SHP77 treated with DMSO at 0.1 percent for 48 hours (cell line): ENCODE results near the gene TRIM26.
"Not testable (repeated sequence)": the region's sequence is repeated elsewhere in the genome, so short reads cannot be mapped to it uniquely, and the experiment has no call there.

Experiments
- DNase-seq: peaks from one replicate; lab custom pipeline; 2025; lab: John Stamatoyannopoulos, UW

Gene TRIM26

DNA sequence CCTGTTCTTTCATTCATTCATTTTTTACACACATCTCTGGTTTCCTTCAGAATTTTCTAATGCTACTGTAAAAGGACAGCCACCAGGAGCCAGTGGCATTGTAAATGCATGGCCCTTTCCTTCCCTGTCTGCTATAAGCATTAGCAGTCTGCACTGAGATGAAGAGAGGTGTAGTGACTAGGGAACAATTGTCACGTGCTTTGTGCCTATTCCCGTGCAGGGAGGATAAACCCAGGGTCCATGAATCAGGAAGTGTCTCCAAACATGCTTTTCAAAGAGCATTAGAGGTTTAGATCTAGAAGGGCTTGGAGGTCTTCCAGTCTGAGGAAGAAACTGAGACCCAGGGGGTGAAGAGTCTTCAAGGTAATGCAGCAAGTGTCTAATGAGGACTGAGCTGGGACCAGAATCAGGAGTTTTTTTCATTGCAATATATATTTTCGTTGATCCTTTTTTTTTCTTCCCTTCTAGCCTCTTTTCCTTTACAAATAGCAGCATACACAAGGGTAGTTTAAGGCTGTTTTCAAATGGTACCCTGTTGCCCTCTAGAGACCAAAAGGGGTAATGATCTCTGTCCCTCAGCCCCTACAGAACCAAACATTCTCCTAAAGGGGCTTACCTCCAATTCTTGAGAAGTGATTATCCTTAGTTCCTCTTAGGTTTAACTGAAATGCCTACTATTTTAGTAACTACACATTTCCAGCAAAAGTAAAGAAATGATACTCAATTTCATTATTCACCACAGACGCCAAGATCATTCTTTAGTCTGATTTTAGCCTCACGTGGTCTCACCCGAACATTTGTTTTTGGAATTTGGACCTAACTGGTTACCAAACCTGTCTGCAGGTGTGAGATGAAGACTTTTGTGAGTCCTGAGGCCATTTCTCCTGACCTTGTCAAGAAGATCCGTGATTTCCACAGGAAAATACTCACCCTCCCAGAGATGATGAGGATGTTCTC is 43.3 kb downstream of the TRIM26 start:
- no peak for DNase-seq

DNA sequence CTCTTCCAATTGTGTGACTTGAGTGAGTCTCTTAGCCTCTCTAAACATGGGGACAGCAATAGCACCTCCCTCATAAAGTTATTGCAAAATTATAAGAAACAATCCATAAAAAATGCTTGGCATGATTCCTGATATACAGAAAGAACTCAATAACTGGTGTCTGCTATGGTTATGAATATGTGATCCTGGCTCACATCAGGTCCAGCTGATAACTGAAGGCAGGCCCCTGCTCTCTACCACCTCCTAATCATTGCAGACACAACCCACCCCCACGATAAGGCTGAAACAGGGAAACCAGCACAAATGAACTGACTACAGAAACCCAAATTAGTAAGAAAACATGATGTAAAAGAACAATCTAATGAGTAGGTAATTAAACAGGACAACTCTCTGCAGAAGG is 44.5 kb downstream of the TRIM26 start:
- no peak for DNase-seq

- no peak for DNase-seq
These were observed 46.1 kb downstream of the TRIM26 start for GRCh38 chr6:30167101-30167500.

DNA sequence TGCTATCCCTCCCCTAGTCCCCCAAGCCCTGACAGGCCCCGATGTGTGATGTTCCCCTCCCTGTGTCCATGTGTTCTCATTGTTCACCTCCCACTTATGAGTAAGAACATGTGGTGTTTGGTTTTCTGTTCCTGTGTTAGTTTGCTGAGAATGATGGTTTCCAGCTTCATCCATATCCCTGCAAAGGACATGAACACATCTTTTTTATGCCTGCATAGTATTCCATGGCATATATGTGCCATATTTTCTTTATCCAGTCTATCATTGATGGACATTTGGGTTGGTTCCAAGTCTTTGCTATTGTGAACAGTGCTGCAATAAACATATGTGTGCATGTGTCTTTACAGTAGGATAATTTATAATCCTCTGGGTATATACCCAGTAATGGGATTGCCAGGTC is 48.0 kb downstream of the TRIM26 start:
- not testable (repeated sequence) for DNase-seq

GRCh38 chr6:30164714-30165113 is 48.5 kb downstream of the TRIM26 start:
- DNase-seq = no peak

GRCh38 chr6:30163918-30164654 is 49.1 kb downstream of the TRIM26 start:
- DNase-seq = no peak

GRCh38 chr6:30163090-30163917 is 49.9 kb downstream of the TRIM26 start, which contains the start of gene TRIM15:
Gene TRIM15 (plus strand): TSS chr6:30163546. CDS start chr6:30163685, 139 bp downstream.
- no peak for DNase-seq

- no peak for DNase-seq
These were observed 50.7 kb downstream of the TRIM26 start for GRCh38 chr6:30162265-30163089.

DNA sequence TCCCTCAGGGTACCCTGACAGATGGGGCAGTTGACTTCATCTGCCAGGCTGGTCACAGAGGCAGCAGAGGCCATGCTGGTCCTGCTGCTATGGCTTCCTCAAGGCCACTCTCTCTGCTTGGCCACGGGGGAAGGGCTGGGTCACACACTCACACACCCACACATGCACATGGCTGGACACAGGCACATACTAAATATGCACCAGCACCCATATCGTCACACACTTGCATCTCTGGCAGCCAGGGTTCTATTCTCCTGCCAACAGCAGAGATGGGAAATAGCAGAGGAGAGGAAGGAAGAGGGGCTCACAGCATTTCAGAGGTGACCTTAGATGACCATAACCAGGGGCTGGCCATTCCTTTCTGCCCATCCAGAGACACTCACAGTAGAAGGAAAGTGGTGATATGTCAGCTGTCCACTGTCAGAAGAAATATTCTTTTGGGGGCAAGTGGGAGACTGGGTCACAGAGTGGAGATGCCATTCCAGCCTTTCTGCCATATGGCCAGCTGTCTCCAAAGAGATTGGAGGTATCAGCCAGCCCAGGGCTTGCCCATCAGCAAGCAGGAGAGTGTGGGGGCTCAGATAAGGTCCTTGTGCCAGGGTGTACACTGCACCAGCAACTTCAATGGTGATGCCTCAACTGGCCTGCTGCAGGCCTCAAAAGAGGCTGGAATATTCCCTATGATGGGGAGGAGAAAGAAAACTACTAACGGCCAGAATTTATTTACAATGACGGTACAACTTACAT is 52.2 kb downstream of the TRIM26 start, which contains the start of gene TRIM10:
Gene TRIM10 (minus strand): TSS at position 427 of the 747 bp plus-strand sequence. CDS start 353 bp downstream, at position 74.
- no peak for DNase-seq

DNA sequence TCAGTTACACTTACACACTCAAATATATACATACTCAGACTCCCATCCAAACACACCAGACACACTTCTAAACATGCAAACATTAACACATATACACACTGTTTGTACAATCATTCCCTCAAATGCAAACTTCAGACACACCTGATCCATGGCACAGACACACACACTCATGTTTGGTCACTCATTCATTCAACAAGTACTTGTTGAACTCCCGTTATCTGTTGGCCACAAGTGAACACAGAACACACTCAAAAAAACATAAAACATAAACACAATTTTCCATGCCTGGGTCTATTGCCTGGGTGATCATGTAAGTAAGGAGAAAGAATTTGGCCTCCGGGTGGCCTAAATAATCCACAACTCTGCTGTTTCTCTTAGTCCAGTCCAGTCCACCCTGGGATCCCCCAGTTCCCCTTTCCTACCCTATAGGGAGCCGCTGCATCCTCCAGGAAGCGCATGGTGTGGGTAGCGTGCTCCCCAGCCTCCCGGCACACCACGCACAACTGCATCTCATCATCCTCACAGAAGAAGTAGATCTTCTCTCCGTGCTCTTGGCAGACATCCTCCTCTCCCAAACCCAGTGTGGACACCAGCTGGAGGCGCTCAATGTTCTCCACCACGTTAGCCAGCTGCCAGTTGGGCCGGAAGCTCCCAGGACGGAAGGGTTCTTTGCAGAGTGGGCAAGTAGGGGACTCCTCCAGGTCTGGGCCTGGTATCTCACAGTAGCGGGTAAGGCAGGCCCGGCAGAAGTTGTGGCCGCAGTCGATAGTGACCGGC is 53.0 kb downstream of the TRIM26 start:
- DNase-seq = no peak

- no peak for DNase-seq
These were observed 54.6 kb downstream of the TRIM26 start for GRCh38 chr6:30158475-30159040.

GRCh38 chr6:30157999-30158398 is 55.2 kb downstream of the TRIM26 start:
- no peak for DNase-seq

DNA sequence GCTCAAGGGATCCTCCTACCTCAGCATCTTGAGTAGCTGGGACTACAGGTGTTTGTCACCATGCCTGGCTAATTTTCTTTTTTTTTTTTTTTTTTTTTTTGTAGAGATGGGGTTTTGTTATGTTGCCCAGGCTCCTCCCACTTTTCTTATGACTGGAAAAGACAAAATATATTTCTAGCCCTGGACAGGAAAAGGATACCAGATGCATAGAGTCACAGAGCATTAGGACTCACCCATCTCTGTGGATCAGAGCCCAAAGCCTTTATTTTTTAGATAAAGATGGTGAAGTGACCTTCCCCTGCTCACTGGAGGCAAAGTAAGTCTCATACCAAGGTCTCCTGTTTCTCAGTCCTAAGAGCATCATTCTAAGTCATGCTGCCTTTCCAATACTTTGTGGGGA is 55.6 kb downstream of the TRIM26 start:
- no peak for DNase-seq

DNA sequence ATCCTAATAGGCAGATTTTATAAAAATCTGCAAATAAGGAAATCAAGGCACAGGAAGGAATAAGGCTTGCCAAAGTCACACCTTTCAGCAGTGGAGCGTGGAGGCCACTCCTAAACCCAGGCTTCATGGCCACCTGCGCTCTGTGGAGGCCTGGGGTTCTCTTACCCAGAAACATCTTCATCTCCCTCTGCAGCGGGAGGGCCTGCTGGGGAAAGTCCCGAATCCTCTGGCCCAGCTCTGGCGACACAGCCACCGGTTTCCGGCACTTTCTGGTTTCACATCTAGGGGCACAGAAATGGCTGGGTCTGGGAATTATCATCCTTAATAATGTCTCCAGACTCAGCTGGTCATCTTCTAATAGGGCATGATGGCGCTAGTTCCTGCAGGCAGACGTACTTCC is 56.4 kb downstream of the TRIM26 start:
- no peak for DNase-seq

DNA sequence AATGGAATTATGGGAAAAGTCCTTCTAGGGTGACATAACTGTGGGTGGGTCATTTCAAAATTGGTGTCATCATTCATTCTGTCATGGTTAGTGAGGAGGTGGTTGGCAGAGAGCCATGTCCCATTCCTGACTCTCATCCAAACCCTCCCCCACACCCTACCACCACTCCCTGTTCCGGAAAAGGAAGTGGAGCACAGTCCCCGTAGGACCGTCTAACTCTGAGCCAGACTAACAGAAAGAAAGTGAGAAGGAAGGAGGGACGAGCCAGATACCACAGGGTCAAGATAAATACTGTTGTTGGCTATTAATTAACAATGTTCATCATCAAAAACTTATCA is 57.0 kb downstream of the TRIM26 start:
- DNase-seq = no peak

DNA sequence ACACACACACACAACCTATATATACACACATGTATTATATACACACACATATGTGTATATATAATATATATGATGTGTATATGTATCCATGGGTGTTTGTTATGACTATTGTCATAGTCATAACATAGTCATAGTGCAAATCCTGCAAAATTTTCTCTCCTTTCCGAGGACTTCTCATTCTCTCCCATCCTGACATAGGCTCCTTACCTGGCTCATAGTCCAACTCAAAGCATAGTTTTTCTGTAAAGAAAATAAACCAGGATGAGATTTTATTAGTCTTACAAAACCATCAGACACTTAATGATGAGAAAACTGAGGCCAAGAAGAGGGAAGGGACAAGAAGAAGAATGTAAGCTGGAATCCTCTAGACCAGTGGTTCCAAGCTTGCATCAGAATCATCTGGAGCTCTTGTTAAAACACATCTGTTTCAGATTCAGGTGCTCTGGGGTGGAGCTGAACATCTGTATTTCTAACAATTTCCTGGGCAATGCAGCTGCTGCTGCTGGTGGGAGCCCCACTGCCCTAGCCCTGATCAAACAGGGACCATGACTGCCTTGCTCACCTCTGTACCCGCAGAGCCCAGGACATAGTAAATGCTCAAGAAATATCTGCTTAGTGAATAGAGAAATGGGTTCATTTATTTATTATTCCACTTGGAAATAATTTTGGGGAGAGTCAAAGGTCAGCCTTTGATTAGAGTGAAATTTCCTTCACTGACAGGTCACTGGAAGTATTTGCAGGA is 57.5 kb downstream of the TRIM26 start:
- no peak for DNase-seq

DNA sequence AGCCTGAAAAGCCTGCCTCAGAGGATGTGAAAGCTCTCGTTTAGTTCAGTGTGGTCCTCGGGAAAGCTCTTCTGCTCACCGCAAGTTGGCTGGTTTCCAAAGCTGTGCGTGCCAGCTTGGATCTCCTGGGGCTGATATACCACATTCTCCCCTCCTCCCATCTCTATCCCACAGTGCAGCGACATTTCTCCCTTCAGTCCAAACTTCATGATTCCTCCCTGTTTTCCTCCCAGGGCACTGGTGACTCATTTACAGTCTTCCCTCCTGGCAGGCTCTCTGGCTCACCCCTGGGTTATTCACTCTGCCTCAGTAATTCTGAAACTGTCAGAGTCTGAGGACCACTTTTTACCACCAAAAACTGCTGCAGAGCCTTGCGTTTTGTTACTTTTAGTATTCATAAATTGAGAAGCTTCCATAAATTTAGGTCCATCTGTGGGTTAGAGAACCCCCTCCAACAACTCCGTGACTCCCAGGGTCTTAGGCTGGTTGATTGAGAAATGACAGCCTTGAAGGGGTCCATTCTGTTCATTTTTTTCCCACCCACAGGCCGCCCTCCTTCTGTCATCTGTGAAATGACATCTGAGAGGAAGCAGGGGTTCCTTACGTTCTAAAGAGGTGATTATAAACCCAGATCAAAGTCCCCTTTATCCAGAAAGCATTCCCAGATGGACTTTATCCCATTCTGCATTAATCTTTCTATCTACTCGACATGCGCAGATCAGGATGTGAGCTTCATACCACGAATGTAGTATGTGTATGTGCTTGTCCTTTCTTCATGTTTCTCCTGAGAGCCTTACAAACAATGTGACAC is 58.3 kb downstream of the TRIM26 start:
- DNase-seq = no peak

- no peak for DNase-seq
These were observed 59.1 kb downstream of the TRIM26 start for GRCh38 chr6:30154061-30154460.
